ENCODE data around the gene RAD18. TPM values are rescaled to one million over a fixed set of nuclear protein-coding genes. Genes with fewer than 3 reads are reported as not detected.

RAD18 gene
- polyA plus RNA-seq, 1 donor from 2014 or later = 4.7 TPM

DNA sequence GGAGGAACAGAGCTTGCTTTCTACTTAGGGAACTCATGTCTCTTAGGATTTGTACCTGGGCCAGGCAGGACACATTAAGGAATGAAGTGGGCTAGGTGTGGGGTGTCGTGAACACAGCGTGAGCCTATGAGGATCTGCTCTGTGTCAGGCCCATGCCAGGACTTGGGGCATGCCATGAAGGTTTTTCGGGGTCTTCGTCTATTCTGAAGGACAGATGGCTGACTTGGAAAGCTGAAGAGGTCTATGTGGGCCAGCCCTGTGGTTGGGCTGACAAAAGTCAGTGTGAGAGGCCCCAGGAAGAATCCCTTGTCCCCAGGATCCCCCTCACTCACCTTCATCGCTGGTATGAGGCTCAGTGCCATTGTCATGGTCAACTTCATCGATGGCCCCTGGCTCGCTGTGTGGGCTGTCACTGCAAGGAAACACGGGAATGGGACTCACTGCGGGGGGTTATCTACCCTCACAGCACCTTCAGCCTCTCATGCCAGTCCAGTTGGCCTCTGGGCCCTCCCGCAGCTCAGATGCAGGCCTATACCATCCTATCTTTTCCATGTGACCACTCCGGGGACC lies 46.8 kb upstream of the RAD18 start:
- H3K9ac ChIP-seq (ENCODE audit: low read length) = no peak overlapping the region
- H3K27ac ChIP-seq (ENCODE audit: low read length) = no peak overlapping the region
- no peaks in the 10 kb centered on the region for H3K9me3 ChIP-seq (ENCODE audit: low read length)
- H3K4me2 ChIP-seq (ENCODE audit: low read length) = no peak overlapping the region
- H3K27me3 ChIP-seq (ENCODE audit: insufficient read depth, low read depth, low read length) = no peaks in the 10 kb centered on the region
- H4K20me1 ChIP-seq (ENCODE audit: insufficient read depth) = no peaks in the 10 kb centered on the region
- no peaks in the 10 kb centered on the region for H3K79me2 ChIP-seq (replicated peaks; ENCODE audit: insufficient read depth, low read length)
- no peaks in the 10 kb centered on the region for H3K9me2 ChIP-seq (ENCODE audit: insufficient read depth, low read length)
- no peak overlapping the region for H3K4me3 ChIP-seq (ENCODE audit: low read length)
- H3K36me3 ChIP-seq (ENCODE audit: insufficient read depth, low read length) = peaks cover 7% of the 10 kb centered on the region
- H3F3A ChIP-seq (ENCODE audit: insufficient read depth, low read length, poor library complexity, severe bottlenecking) = no peaks in the 10 kb centered on the region
- TF ChIP-seq, protein P1, sequence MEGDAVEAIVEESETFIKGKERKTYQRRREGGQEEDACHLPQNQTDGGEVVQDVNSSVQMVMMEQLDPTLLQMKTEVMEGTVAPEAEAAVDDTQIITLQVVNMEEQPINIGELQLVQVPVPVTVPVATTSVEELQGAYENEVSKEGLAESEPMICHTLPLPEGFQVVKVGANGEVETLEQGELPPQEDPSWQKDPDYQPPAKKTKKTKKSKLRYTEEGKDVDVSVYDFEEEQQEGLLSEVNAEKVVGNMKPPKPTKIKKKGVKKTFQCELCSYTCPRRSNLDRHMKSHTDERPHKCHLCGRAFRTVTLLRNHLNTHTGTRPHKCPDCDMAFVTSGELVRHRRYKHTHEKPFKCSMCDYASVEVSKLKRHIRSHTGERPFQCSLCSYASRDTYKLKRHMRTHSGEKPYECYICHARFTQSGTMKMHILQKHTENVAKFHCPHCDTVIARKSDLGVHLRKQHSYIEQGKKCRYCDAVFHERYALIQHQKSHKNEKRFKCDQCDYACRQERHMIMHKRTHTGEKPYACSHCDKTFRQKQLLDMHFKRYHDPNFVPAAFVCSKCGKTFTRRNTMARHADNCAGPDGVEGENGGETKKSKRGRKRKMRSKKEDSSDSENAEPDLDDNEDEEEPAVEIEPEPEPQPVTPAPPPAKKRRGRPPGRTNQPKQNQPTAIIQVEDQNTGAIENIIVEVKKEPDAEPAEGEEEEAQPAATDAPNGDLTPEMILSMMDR (IDR thresholded peaks at IDR 0.05; ENCODE audit: poor library complexity, severe bottlenecking) = no peak
- no peak for TF ChIP-seq RAD21 (conservative IDR thresholded peaks at IDR 0.05)
- no peak for TF ChIP-seq EP300 (conservative IDR thresholded peaks at IDR 0.05; ENCODE audit: poor library complexity, severe bottlenecking)
- TF ChIP-seq, protein P2, sequence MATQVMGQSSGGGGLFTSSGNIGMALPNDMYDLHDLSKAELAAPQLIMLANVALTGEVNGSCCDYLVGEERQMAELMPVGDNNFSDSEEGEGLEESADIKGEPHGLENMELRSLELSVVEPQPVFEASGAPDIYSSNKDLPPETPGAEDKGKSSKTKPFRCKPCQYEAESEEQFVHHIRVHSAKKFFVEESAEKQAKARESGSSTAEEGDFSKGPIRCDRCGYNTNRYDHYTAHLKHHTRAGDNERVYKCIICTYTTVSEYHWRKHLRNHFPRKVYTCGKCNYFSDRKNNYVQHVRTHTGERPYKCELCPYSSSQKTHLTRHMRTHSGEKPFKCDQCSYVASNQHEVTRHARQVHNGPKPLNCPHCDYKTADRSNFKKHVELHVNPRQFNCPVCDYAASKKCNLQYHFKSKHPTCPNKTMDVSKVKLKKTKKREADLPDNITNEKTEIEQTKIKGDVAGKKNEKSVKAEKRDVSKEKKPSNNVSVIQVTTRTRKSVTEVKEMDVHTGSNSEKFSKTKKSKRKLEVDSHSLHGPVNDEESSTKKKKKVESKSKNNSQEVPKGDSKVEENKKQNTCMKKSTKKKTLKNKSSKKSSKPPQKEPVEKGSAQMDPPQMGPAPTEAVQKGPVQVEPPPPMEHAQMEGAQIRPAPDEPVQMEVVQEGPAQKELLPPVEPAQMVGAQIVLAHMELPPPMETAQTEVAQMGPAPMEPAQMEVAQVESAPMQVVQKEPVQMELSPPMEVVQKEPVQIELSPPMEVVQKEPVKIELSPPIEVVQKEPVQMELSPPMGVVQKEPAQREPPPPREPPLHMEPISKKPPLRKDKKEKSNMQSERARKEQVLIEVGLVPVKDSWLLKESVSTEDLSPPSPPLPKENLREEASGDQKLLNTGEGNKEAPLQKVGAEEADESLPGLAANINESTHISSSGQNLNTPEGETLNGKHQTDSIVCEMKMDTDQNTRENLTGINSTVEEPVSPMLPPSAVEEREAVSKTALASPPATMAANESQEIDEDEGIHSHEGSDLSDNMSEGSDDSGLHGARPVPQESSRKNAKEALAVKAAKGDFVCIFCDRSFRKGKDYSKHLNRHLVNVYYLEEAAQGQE (IDR thresholded peaks at IDR 0.05; ENCODE audit: borderline replicate concordance) = no peak
- no peak for TF ChIP-seq SMC3 (conservative IDR thresholded peaks at IDR 0.05; ENCODE audit: poor library complexity)
- no peak for TF ChIP-seq EZH2 (IDR thresholded peaks at IDR 0.05; ENCODE audit: borderline replicate concordance, insufficient read depth, low read length, poor library complexity, severe bottlenecking)
- no peak for TF ChIP-seq MXI1 (conservative IDR thresholded peaks at IDR 0.05; ENCODE audit: poor library complexity, severe bottlenecking)
- no peak for TF ChIP-seq TAF1 (IDR thresholded peaks at IDR 0.05; ENCODE audit: low read depth)
- no peak overlapping the region for H2AFZ ChIP-seq (ENCODE audit: low read depth, low read length)

DNA sequence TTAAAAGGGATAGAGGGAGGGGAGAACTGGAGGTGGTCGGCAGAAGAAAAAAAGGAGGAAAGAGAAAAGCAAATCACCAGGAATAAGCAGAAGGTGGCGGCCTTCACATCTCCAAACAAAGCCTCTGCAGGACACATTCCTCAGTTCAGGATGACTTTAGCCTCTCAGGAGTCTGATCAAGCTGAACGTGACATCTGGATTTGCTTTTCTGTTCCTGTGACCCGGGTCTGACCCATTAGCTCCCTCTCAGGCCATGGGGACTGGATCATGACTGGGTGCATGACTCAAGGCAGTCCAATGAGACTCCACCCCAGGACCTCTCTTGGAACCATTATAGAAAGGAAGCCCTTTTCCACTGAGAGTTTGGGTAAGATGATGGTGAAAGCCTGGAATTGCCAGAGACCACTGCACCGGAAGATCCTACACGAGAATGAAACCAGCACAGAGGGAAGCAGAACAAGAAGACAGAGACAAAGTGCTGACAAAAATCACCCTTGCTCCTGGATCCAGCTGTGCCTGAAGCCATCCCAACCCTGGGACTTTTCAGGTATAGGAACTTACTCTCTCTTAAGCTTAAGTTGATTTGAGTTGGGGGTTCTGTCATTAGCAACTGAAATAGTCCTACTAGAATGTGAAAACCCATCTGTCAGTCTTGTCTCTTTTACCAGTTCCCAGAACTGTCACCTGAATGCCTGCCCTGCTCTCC lies 45.4 kb upstream of the RAD18 start:
- no peaks in the 10 kb centered on the region for H3F3A ChIP-seq (ENCODE audit: insufficient read depth, low read length, poor library complexity, severe bottlenecking)
- H3K79me2 ChIP-seq (replicated peaks; ENCODE audit: insufficient read depth, low read length) = no peaks in the 10 kb centered on the region
- H3K9me2 ChIP-seq (ENCODE audit: insufficient read depth, low read length) = no peaks in the 10 kb centered on the region
- no peaks in the 10 kb centered on the region for H3K9me3 ChIP-seq (ENCODE audit: low read length)
- no peak overlapping the region for H2AFZ ChIP-seq (ENCODE audit: low read depth, low read length)
- no peak overlapping the region for H3K4me3 ChIP-seq (ENCODE audit: low read length)
- H4K20me1 ChIP-seq (ENCODE audit: insufficient read depth) = no peaks in the 10 kb centered on the region
- peaks cover 7% of the 10 kb centered on the region for H3K36me3 ChIP-seq (ENCODE audit: insufficient read depth, low read length)
- H3K27me3 ChIP-seq (ENCODE audit: insufficient read depth, low read depth, low read length) = no peaks in the 10 kb centered on the region
- TF ChIP-seq, protein P2 (IDR thresholded peaks at IDR 0.05; ENCODE audit: borderline replicate concordance) = no peak
- no peak for TF ChIP-seq POLR2AphosphoS5 (IDR thresholded peaks at IDR 0.05)
- no peak for TF ChIP-seq MXI1 (conservative IDR thresholded peaks at IDR 0.05; ENCODE audit: poor library complexity, severe bottlenecking)
- no peak for TF ChIP-seq TAF1 (IDR thresholded peaks at IDR 0.05; ENCODE audit: low read depth)
- TF ChIP-seq RAD21 (conservative IDR thresholded peaks at IDR 0.05) = no peak
- TF ChIP-seq, protein P1 (IDR thresholded peaks at IDR 0.05; ENCODE audit: poor library complexity, severe bottlenecking) = no peak
- no peak for TF ChIP-seq SMC3 (conservative IDR thresholded peaks at IDR 0.05; ENCODE audit: poor library complexity)
- H3K9ac ChIP-seq (ENCODE audit: low read length) = no peak overlapping the region
- H3K27ac ChIP-seq (ENCODE audit: low read length) = no peak overlapping the region
- H3K4me2 ChIP-seq (ENCODE audit: low read length) = no peak overlapping the region
